IMR-90 (cell line): ENCODE data around the gene APOC4.

Source experiments
- RAD21 ChIP-seq: IDR thresholded peaks from 2 replicates; pipeline ENCODE4 v1.6.1; 2012; ENCODE audit warnings: low read length, improper control_type of control experiment
- RFX5 ChIP-seq: IDR thresholded peaks from 2 replicates; pipeline ENCODE4 v1.8.0; 2012; ENCODE audit warnings: low read depth, mild to moderate bottlenecking, low read length, moderate library complexity
- TF ChIP-seq, protein P1 (sequence below): conservative IDR thresholded peaks from 2 replicates; pipeline ENCODE4 v1.5.1; 2012; ENCODE audit warnings: mild to moderate bottlenecking, low read depth, low read length, improper control_type of control experiment
- TF ChIP-seq, protein P2 (sequence below): fragments of 150-350 bp; IDR thresholded peaks from 2 replicates; pipeline ENCODE4 v1.6.1; 2016; ENCODE audit warnings: low read depth, mild to moderate bottlenecking, low read length, moderate library complexity, borderline replicate concordance

GRCh38 chr19:44990966-44991365, 48.9 kb downstream of the APOC4 start:
- TF ChIP-seq, protein P1, sequence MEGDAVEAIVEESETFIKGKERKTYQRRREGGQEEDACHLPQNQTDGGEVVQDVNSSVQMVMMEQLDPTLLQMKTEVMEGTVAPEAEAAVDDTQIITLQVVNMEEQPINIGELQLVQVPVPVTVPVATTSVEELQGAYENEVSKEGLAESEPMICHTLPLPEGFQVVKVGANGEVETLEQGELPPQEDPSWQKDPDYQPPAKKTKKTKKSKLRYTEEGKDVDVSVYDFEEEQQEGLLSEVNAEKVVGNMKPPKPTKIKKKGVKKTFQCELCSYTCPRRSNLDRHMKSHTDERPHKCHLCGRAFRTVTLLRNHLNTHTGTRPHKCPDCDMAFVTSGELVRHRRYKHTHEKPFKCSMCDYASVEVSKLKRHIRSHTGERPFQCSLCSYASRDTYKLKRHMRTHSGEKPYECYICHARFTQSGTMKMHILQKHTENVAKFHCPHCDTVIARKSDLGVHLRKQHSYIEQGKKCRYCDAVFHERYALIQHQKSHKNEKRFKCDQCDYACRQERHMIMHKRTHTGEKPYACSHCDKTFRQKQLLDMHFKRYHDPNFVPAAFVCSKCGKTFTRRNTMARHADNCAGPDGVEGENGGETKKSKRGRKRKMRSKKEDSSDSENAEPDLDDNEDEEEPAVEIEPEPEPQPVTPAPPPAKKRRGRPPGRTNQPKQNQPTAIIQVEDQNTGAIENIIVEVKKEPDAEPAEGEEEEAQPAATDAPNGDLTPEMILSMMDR: no peak
- TF ChIP-seq RFX5: no peak
- TF ChIP-seq, protein P2, sequence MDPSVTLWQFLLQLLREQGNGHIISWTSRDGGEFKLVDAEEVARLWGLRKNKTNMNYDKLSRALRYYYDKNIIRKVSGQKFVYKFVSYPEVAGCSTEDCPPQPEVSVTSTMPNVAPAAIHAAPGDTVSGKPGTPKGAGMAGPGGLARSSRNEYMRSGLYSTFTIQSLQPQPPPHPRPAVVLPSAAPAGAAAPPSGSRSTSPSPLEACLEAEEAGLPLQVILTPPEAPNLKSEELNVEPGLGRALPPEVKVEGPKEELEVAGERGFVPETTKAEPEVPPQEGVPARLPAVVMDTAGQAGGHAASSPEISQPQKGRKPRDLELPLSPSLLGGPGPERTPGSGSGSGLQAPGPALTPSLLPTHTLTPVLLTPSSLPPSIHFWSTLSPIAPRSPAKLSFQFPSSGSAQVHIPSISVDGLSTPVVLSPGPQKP: no peak
- TF ChIP-seq RAD21: no peak
